Retinal pigment epithelial cell (primary cell): ENCODE measurements around the gene METAP1.

Experiments used
- DNase-seq: peaks from one replicate; pipeline ENCODE4 v3.0.0-alpha.2; 2010; ENCODE audit warnings: low read depth
- H3K4me3 ChIP-seq: 2 replicates; pipeline ENCODE4 v1.5.1; 2011; ENCODE audit warnings: mild to moderate bottlenecking, low read length, control low read depth, moderate library complexity
- CTCF ChIP-seq: conservative IDR thresholded peaks from 2 replicates; pipeline ENCODE4 v1.5.1; 2011; ENCODE audit warnings: low read depth, low read length, control low read depth, inconsistent platforms

Gene METAP1

GRCh38 chr4:99071159-99071558, 75.6 kb downstream of the METAP1 start:
- TF ChIP-seq CTCF, result no peak
- no peak overlapping the region for H3K4me3 ChIP-seq
- no peak for DNase-seq

- no peak for DNase-seq
- no peak for TF ChIP-seq CTCF
- no peak overlapping the region for H3K4me3 ChIP-seq
Observed at GRCh38 chr4:99074816-99075215, 79.3 kb downstream of the METAP1 start.

- no peak for DNase-seq
- no peak for TF ChIP-seq CTCF
- H3K4me3 ChIP-seq, result no peak overlapping the region
Observed at GRCh38 chr4:99076292-99076976, 80.9 kb downstream of the METAP1 start.

- no peak for DNase-seq
- TF ChIP-seq CTCF, result no peak
- no peak overlapping the region for H3K4me3 ChIP-seq
Observed at GRCh38 chr4:99077177-99077576, 81.7 kb downstream of the METAP1 start.

GRCh38 chr4:99078336-99078735, 82.8 kb downstream of the METAP1 start:
- no peak for TF ChIP-seq CTCF
- H3K4me3 ChIP-seq, result no peak overlapping the region
- no peak for DNase-seq

GRCh38 chr4:99078931-99079624, 83.6 kb downstream of the METAP1 start:
- DNase-seq, result no peak
- TF ChIP-seq CTCF, result no peak
- no peak overlapping the region for H3K4me3 ChIP-seq
